Measurements from ENCODE around the gene RPL14.

RPL14 gene

GRCh38 chr3:40463579-40463978, 6.4 kb downstream of the RPL14 start:
- no peak for DNase-seq

GRCh38 chr3:40464339-40465110, 7.4 kb downstream of the RPL14 start:
- DNase-seq = no peak

- no peak for DNase-seq
Observed at GRCh38 chr3:40465111-40465407, 7.9 kb downstream of the RPL14 start.

- no peak for DNase-seq
Observed at GRCh38 chr3:40465456-40465855, 8.3 kb downstream of the RPL14 start.

GRCh38 chr3:40468018-40468417, 10.9 kb downstream of the RPL14 start:
- no peak for DNase-seq

GRCh38 chr3:40470701-40471100, 13.6 kb downstream of the RPL14 start:
- no peak for DNase-seq

GRCh38 chr3:40476478-40477470, 19.6 kb downstream of the RPL14 start, which contains the start of gene ZNF619:
ZNF619 (plus strand) TSS chr3:40477122; CDS start chr3:40477980, 858 bp downstream.
- DNase-seq = peak; percentile 36

GRCh38 chr3:40477666-40478065, 20.5 kb downstream of the RPL14 start:
- DNase-seq = no peak

GRCh38 chr3:40487172-40487571, 30.0 kb downstream of the RPL14 start:
- DNase-seq = no peak

GRCh38 chr3:40490916-40491315, 33.8 kb downstream of the RPL14 start:
- no peak for DNase-seq

GRCh38 chr3:40494698-40495097, 37.6 kb downstream of the RPL14 start:
- no peak for DNase-seq

GRCh38 chr3:40497288-40497687, 40.1 kb downstream of the RPL14 start:
- no peak for DNase-seq

- no peak for DNase-seq
Observed at GRCh38 chr3:40499952-40500351, 42.8 kb downstream of the RPL14 start.

GRCh38 chr3:40502034-40502433, 44.9 kb downstream of the RPL14 start:
- no peak for DNase-seq

GRCh38 chr3:40504636-40505430, 47.7 kb downstream of the RPL14 start:
- DNase-seq = no peak

- DNase-seq = peak; percentile 4
Observed at GRCh38 chr3:40505599-40506462, 48.7 kb downstream of the RPL14 start, which contains the start of gene ZNF620. ZNF620 (plus strand) TSS chr3:40506039; CDS start chr3:40506353, 314 bp downstream.

- DNase-seq = no peak
Observed at GRCh38 chr3:40511031-40511718, 54.0 kb downstream of the RPL14 start.

GRCh38 chr3:40516201-40516600, 59.1 kb downstream of the RPL14 start:
- DNase-seq = no peak

- DNase-seq = no peak
Observed at GRCh38 chr3:40518067-40518466, 60.9 kb downstream of the RPL14 start.
